Upper lobe of left lung (tissue), 6 donors: Measurements from ENCODE around the gene PHLDA3. TPM values are rescaled to one million over a fixed set of nuclear protein-coding genes. Genes with fewer than 3 reads are reported as not detected.

Experiments
- ATAC-seq, 2 donors: fragments of 200-7000 bp; cut with Tn5 transposase; one replicate each; pipeline ENCODE4 v1.9.1; 2022; ENCODE audit warnings: mild to moderate bottlenecking in 2 of 2, moderate library complexity in 2 of 2; ENCODE audit not compliant: low FRiP score in 2 of 2
- DNase-seq, 2 donors: peaks; one replicate each; pipeline ENCODE4 v3.0.0-alpha.2; 2019 to 2020
- H3K27ac ChIP-seq, 4 donors: fragments of 200-600 bp; sonication (generic); one replicate each; pipeline ENCODE4 v1.5.1; 2016 to 2019
- H3K27me3 ChIP-seq, 4 donors: fragments of 200-600 bp; sonication (generic); one replicate each; pipeline ENCODE4 v1.5.1; 2017 to 2019
- H3K36me3 ChIP-seq, 4 donors: fragments of 200-600 bp; sonication (generic); one replicate each; pipeline ENCODE4 v1.5.1; 2016 to 2019
- H3K4me1 ChIP-seq, 4 donors: fragments of 200-600 bp; sonication (generic); one replicate each; pipeline ENCODE4 v1.5.1; 2018 to 2019
- H3K4me3 ChIP-seq, 4 donors: fragments of 200-600 bp; sonication (generic); one replicate each; pipeline ENCODE4 v1.5.1; 2017 to 2019; ENCODE audit warnings: mild to moderate bottlenecking in 2 of 4, moderate library complexity in 1 of 4
- H3K9me3 ChIP-seq, 4 donors: fragments of 200-600 bp; sonication (generic); one replicate each; pipeline ENCODE4 v1.5.1; 2018 to 2019
- CTCF ChIP-seq, 6 experiments: fragments of 450-650 bp in 4 of 6; fragments of 200-600 bp in 2 of 6; sonication (generic) in 2 of 6; IDR thresholded peaks; one replicate each; pipeline ENCODE4 v1.5.1; 2016 to 2019; ENCODE audit warnings: antibody characterized with exemption in 6 of 6
- EP300 ChIP-seq, 4 donors: sonication (generic); formaldehyde crosslinking; IDR thresholded peaks; one replicate each; pipeline ENCODE4 v1.5.1; 2017; ENCODE audit warnings: antibody characterized with exemption in 4 of 4, control low read depth in 2 of 4
- POLR2A ChIP-seq, 4 donors: fragments of 450-650 bp; IDR thresholded peaks; one replicate each; pipeline ENCODE4 v1.5.1; 2016 to 2017; ENCODE audit warnings: antibody characterized with exemption in 4 of 4, mild to moderate bottlenecking in 2 of 4
- POLR2AphosphoS5 ChIP-seq, 2 donors: sonication (generic); formaldehyde crosslinking; IDR thresholded peaks; one replicate each; pipeline ENCODE4 v1.5.1; 2017; ENCODE audit warnings: antibody characterized with exemption in 2 of 2
- WGBS, 2 donors: methylation state at CpG; one replicate each; pipeline ENCODE4 v1.1.5; 2017 to 2018; 5-methylcytosine and 5-hydroxymethylcytosine counted together
- total RNA-seq, 6 donors: library from RNA; depleted of rRNA in 4 of 6; stranded (reverse); fragments of >200 nt in 4 of 6; gene quantifications; one replicate each; pipeline versions ENCODE4 v1.1.0 to v1.2.1, GENCODE V29; 2016 to 2021
- donor health status: DM: no; HTN: no; CAD: no; lungs with moderate emphysema.
- donor health status: DM: no; HTN: yes; CAD: no; lungs with severe emphysema.

PHLDA3 gene
- total RNA-seq, 6 donors from 2014 or later, result 45.1 to 211 (median 88.1) TPM

- no peak overlapping the region for H3K4me3 ChIP-seq
- H3K9me3 ChIP-seq, result no peaks in the 10 kb centered on the region
- ATAC-seq, result no peak
- H3K4me1 ChIP-seq, result peaks cover 36 to 66% (median 45%) of the 10 kb centered on the region in 4 donors
- TF ChIP-seq EP300 (IDR thresholded peaks at IDR 0.05) (no peak), CTCF (IDR thresholded peaks at IDR 0.05) (no peak), POLR2AphosphoS5 (IDR thresholded peaks at IDR 0.05) (no peak), POLR2A (IDR thresholded peaks at IDR 0.05) (no peak)
- 94 to 100% methylated on average over 3 to 5 of the region's 5 CpGs for WGBS, 2 donors
- peak overlapping the region in 2 of 4 donors; percentile 82 to 85 for H3K27ac ChIP-seq
- DNase-seq, result no peak
- no peaks in the 10 kb centered on the region for H3K27me3 ChIP-seq
- H3K36me3 ChIP-seq, result peaks cover 0 to 7% (median 3%) of the 10 kb centered on the region in 4 donors
Measured at GRCh38 chr1:201459775-201460174, 9.2 kb downstream of the PHLDA3 start.

GRCh38 chr1:201459052-201459451, 9.9 kb downstream of the PHLDA3 start:
- 93 to 94% methylated on average over 3 of the region's 3 CpGs for WGBS, 2 donors
- Histone ChIP-seq H3K36me3 (no peaks in the 10 kb centered on the region), H3K4me1 (peaks cover 36 to 66% (median 45%) of the 10 kb centered on the region in 4 donors), H3K4me3 (no peak overlapping the region), H3K9me3 (no peaks in the 10 kb centered on the region), H3K27me3 (no peaks in the 10 kb centered on the region), H3K27ac (peak overlapping the region in 1 of 4 donors; percentile 5)
- no peak for DNase-seq
- TF ChIP-seq POLR2A (IDR thresholded peaks at IDR 0.05) (no peak), EP300 (IDR thresholded peaks at IDR 0.05) (no peak), POLR2AphosphoS5 (IDR thresholded peaks at IDR 0.05) (no peak), CTCF (IDR thresholded peaks at IDR 0.05) (no peak)
- ATAC-seq, result no peak

- Histone ChIP-seq H3K9me3 (no peaks in the 10 kb centered on the region), H3K4me1 (peaks cover 30 to 55% (median 38%) of the 10 kb centered on the region in 4 donors), H3K36me3 (no peaks in the 10 kb centered on the region), H3K27ac (peak overlapping the region; percentile 37 to 77 (median 66)), H3K27me3 (no peaks in the 10 kb centered on the region), H3K4me3 (no peak overlapping the region)
- TF ChIP-seq CTCF (IDR thresholded peaks at IDR 0.05) (no peak), POLR2A (IDR thresholded peaks at IDR 0.05) (no peak), POLR2AphosphoS5 (IDR thresholded peaks at IDR 0.05) (no peak), EP300 (IDR thresholded peaks at IDR 0.05) (no peak)
- 54 to 75% methylated on average over 4 of the region's 4 CpGs for WGBS, 2 donors
- DNase-seq, result no peak
- ATAC-seq, result no peak
Measured at GRCh38 chr1:201457508-201457960, 11.5 kb downstream of the PHLDA3 start.

GRCh38 chr1:201456499-201457309, 12.3 kb downstream of the PHLDA3 start:
- TF ChIP-seq CTCF (IDR thresholded peaks at IDR 0.05), result no peak
- peak; percentile 85 to 92 for TF ChIP-seq POLR2AphosphoS5 (IDR thresholded peaks at IDR 0.05)
- peak in 1 of 4 donors; percentile 23 for TF ChIP-seq POLR2A (IDR thresholded peaks at IDR 0.05)
- TF ChIP-seq EP300 (IDR thresholded peaks at IDR 0.05), result peak in 1 of 4 donors; percentile 73
- no peak overlapping the region for H3K4me3 ChIP-seq
- no peaks in the 10 kb centered on the region for H3K9me3 ChIP-seq
- peak overlapping the region; percentile 61 to 77 (median 66) for H3K27ac ChIP-seq
- H3K4me1 ChIP-seq, result peaks cover 24 to 52% (median 31%) of the 10 kb centered on the region in 4 donors
- peak; percentile 77 to 83 for ATAC-seq
- WGBS, 2 donors, result 49 to 55% methylated on average over 11 of the region's 11 CpGs
- H3K36me3 ChIP-seq, result no peaks in the 10 kb centered on the region
- DNase-seq, result peak in 1 of 2 donors; percentile 86
- no peaks in the 10 kb centered on the region for H3K27me3 ChIP-seq
